HepG2 (cell line): ENCODE measurements around the gene UCHL3. TPM values are rescaled to one million over a fixed set of nuclear protein-coding genes. Genes with fewer than 3 reads are reported as not detected.

Source experiments
- CC2D1A ChIP-seq: sonication (generic); formaldehyde crosslinking; IDR thresholded peaks from 2 replicates; pipeline ENCODE4 v1.8.1; 2023; ENCODE audit warnings: mild to moderate bottlenecking, missing genetic modification reagents
- JUND ChIP-seq: sonication (generic); formaldehyde crosslinking; IDR thresholded peaks from 2 replicates; pipeline ENCODE4 v1.8.0; 2022; ENCODE audit warnings: mild to moderate bottlenecking, missing genetic modification reagents
- KLF15 ChIP-seq: sonication (generic); formaldehyde crosslinking; IDR thresholded peaks from 2 replicates; pipeline ENCODE4 v1.8.1; 2023; ENCODE audit warnings: borderline replicate concordance, mild to moderate bottlenecking, inconsistent platforms, missing genetic modification reagents, mixed read lengths
- MXI1 ChIP-seq: IDR thresholded peaks from 3 replicates; pipeline ENCODE4 v1.6.1; 2012; ENCODE audit warnings: low read depth, low read length, inconsistent platforms, borderline replicate concordance
- PHF21A ChIP-seq: sonication (generic); formaldehyde crosslinking; IDR thresholded peaks from 2 replicates; pipeline ENCODE4 v1.5.0; 2020; ENCODE audit warnings: mild to moderate bottlenecking, missing genetic modification reagents
- PITX1 ChIP-seq: sonication (generic); formaldehyde crosslinking; IDR thresholded peaks from 2 replicates; pipeline ENCODE4 v1.5.1; 2020; ENCODE audit warnings: mild to moderate bottlenecking, missing genetic modification reagents
- PRMT3 ChIP-seq: sonication (generic); formaldehyde crosslinking; IDR thresholded peaks from 2 replicates; pipeline ENCODE4 v1.8.1; 2022; ENCODE audit warnings: low read depth, mild to moderate bottlenecking, moderate library complexity, missing genetic modification reagents, borderline replicate concordance
- RNF2 ChIP-seq: fragments of 450-650 bp; conservative IDR thresholded peaks from 2 replicates; pipeline ENCODE4 v1.6.1; 2016; ENCODE audit warnings: low read depth
- SAP130 ChIP-seq: IDR thresholded peaks from 2 replicates; pipeline ENCODE4 v1.6.1; 2016; ENCODE audit warnings: low read depth
- SKI ChIP-seq: fragments of 450-650 bp; IDR thresholded peaks from one replicate; pipeline ENCODE4 v1.6.1; 2018; ENCODE audit warnings: mild to moderate bottlenecking; ENCODE audit not compliant: partially characterized antibody
- SNAPC2 ChIP-seq: sonication (generic); formaldehyde crosslinking; IDR thresholded peaks from 2 replicates; pipeline ENCODE4 v1.8.1; 2022; ENCODE audit warnings: mild to moderate bottlenecking, missing genetic modification reagents
- WIZ ChIP-seq: sonication (generic); formaldehyde crosslinking; IDR thresholded peaks from 2 replicates; pipeline ENCODE4 v1.5.1; 2020; ENCODE audit warnings: mild to moderate bottlenecking, missing genetic modification reagents
- ZEB1 ChIP-seq: IDR thresholded peaks from 2 replicates; pipeline ENCODE4 v1.6.1; 2012; ENCODE audit warnings: mild to moderate bottlenecking, low read depth, inconsistent platforms; ENCODE audit not compliant: insufficient replicate concordance
- ZNF431 ChIP-seq: sonication (generic); formaldehyde crosslinking; IDR thresholded peaks from 2 replicates; pipeline ENCODE4 v1.9.0; 2022; ENCODE audit warnings: missing genetic modification reagents, low read depth, mild to moderate bottlenecking, borderline replicate concordance
- ZNF670 ChIP-seq: sonication (generic); formaldehyde crosslinking; IDR thresholded peaks from 2 replicates; pipeline ENCODE4 v1.8.0; 2022; ENCODE audit warnings: mild to moderate bottlenecking, missing genetic modification reagents, borderline replicate concordance
- ZNF713 ChIP-seq: sonication (generic); formaldehyde crosslinking; IDR thresholded peaks from 2 replicates; pipeline ENCODE4 v1.4.0; 2020; ENCODE audit warnings: mild to moderate bottlenecking, missing genetic modification reagents
- ZNF737 ChIP-seq: sonication (generic); formaldehyde crosslinking; IDR thresholded peaks from 2 replicates; pipeline ENCODE4 v1.5.0; 2020; ENCODE audit warnings: missing genetic modification reagents, mild to moderate bottlenecking, borderline replicate concordance
- polyA plus RNA-seq, 8 experiments: library from polyadenylated mRNA; depleted of rRNA in 3 of 8; stranded (reverse) in 7 of 8; unstranded in 1 of 8; fragments of >200 nt; fragmentation: Illumina TruSeq in 4 of 8; extraction: Trizol in 4 of 8; gene quantifications; 2 replicates each; pipeline versions ENCODE4 v1.2.1 to v1.2.3, GENCODE V29; 2011 to 2016; ENCODE audit warnings: low read depth in 4 of 8, missing spikeins in 1 of 8, mixed read lengths in 1 of 8; ENCODE audit not compliant: insufficient read depth in 1 of 8
- total RNA-seq, 5 experiments: library from RNA; depleted of rRNA; stranded (reverse); fragments of >200 nt; fragmentation: Illumina TruSeq; extraction: Trizol; gene quantifications; 2 replicates each; pipeline ENCODE4 v1.2.3, GENCODE V29; 2016; ENCODE audit warnings: low read depth in 1 of 5
- TF ChIP-seq, protein P1 (sequence below), 2 experiments: fragments of 450-650 bp in 1 of 2; sonication (generic) in 1 of 2; formaldehyde crosslinking in 1 of 2; IDR thresholded peaks; 2 replicates each; pipeline versions ENCODE4 v1.6.1 to v1.8.0; 2016 to 2022; ENCODE audit warnings: antibody characterized with exemption in 1 of 2, mild to moderate bottlenecking in 1 of 2, missing genetic modification reagents in 1 of 2
- TF ChIP-seq, protein P2 (sequence below): sonication (generic); formaldehyde crosslinking; IDR thresholded peaks from 2 replicates; pipeline ENCODE4 v1.5.1; 2020; ENCODE audit warnings: missing genetic modification reagents, mild to moderate bottlenecking, borderline replicate concordance

The UCHL3 gene
- total and polyA plus RNA-seq, 2 of the 13 experiments (the other 11 are each of a cell fraction or from before 2014, with no cell fraction given): 36.2 to 93.3 TPM

DNA sequence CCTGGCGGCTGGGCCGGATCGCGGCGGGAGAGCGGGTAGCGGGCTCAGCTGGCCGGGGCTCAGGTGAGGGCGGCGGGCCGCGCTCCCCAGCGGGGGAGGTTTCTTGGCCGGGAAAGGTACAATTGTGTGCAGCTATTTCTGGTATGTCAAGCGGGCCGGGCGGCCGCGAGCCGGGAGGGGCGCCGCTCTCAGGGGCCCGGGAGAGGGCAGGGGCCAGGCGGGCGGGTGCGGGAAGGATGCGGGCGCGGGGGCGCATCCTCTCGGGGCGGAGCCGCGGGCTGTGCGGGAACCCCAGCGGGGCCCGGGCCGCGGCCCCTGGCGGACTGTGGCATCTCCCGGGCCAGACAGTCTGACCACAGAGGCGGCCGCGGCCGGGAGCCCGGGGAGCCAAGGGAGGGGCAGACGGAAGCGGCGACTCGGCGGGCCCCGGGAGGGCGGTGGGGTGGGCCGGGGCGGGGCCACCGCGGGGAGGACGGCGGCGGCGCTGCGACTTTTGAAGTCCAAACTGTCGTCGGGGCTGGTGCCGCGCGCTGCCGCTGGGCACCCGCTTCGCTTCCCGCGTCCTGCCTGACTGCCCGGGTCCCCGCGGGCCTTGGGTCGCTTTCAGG is 86.3 kb downstream of the UCHL3 start, which contains the start of gene LMO7 (continued):
- TF ChIP-seq, protein P1, sequence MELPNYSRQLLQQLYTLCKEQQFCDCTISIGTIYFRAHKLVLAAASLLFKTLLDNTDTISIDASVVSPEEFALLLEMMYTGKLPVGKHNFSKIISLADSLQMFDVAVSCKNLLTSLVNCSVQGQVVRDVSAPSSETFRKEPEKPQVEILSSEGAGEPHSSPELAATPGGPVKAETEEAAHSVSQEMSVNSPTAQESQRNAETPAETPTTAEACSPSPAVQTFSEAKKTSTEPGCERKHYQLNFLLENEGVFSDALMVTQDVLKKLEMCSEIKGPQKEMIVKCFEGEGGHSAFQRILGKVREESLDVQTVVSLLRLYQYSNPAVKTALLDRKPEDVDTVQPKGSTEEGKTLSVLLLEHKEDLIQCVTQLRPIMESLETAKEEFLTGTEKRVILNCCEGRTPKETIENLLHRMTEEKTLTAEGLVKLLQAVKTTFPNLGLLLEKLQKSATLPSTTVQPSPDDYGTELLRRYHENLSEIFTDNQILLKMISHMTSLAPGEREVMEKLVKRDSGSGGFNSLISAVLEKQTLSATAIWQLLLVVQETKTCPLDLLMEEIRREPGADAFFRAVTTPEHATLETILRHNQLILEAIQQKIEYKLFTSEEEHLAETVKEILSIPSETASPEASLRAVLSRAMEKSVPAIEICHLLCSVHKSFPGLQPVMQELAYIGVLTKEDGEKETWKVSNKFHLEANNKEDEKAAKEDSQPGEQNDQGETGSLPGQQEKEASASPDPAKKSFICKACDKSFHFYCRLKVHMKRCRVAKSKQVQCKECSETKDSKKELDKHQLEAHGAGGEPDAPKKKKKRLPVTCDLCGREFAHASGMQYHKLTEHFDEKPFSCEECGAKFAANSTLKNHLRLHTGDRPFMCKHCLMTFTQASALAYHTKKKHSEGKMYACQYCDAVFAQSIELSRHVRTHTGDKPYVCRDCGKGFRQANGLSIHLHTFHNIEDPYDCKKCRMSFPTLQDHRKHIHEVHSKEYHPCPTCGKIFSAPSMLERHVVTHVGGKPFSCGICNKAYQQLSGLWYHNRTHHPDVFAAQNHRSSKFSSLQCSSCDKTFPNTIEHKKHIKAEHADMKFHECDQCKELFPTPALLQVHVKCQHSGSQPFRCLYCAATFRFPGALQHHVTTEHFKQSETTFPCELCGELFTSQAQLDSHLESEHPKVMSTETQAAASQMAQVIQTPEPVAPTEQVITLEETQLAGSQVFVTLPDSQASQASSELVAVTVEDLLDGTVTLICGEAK (IDR thresholded peaks at IDR 0.05): no peak
- TF ChIP-seq, protein P1 (CRISPR knock-in tag; IDR thresholded peaks at IDR 0.05): 0 out of 2 replicates have a peak, but pooled peaks have one; percentile 21
- TF ChIP-seq PHF21A (CRISPR knock-in tag) (peak; percentile 59), ZNF431 (0 out of 2 replicates have a peak, but pooled peaks have one; percentile 15), MXI1 (peak; percentile 32; the same call in 1 of the 3 replicates), ZNF737 (no peak), PRMT3 (CRISPR knock-in tag) (no peak), PITX1 (CRISPR knock-in tag) (no peak), SKI (peak; percentile 35), CC2D1A (CRISPR knock-in tag) (no peak), RNF2 (0 out of 2 replicates have a peak, but pooled peaks have one; percentile 6), ZEB1 (peak; percentile 60), JUND (no peak), ZNF670 (CRISPR knock-in tag) (peak; percentile 33; the same call in 1 of the 2 replicates), SAP130 (CRISPR knock-in tag) (peak; percentile 8), ZNF713 (CRISPR knock-in tag) (0 out of 2 replicates have a peak, but pooled peaks have one; percentile 40), SNAPC2 (CRISPR knock-in tag) (0 out of 2 replicates have a peak, but pooled peaks have one; percentile 48), KLF15 (CRISPR knock-in tag) (0 out of 2 replicates have a peak, but pooled peaks have one; percentile 23), WIZ (CRISPR knock-in tag) (no peak)
- TF ChIP-seq, protein P2, sequence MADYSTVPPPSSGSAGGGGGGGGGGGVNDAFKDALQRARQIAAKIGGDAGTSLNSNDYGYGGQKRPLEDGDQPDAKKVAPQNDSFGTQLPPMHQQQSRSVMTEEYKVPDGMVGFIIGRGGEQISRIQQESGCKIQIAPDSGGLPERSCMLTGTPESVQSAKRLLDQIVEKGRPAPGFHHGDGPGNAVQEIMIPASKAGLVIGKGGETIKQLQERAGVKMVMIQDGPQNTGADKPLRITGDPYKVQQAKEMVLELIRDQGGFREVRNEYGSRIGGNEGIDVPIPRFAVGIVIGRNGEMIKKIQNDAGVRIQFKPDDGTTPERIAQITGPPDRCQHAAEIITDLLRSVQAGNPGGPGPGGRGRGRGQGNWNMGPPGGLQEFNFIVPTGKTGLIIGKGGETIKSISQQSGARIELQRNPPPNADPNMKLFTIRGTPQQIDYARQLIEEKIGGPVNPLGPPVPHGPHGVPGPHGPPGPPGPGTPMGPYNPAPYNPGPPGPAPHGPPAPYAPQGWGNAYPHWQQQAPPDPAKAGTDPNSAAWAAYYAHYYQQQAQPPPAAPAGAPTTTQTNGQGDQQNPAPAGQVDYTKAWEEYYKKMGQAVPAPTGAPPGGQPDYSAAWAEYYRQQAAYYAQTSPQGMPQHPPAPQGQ (CRISPR knock-in tag): peak; percentile 17; the same call in 1 of the 2 replicates
